Activated CD4-positive, alpha-beta T cell treated with anti-CD3 and anti-CD28 coated beads, Interleukin-2, amount 50 U/mL, for 16 hours (primary cell): ENCODE measurements around the gene HTRA2.

Source experiments
- DNase-seq: peaks from one replicate; pipeline ENCODE4 v3.0.0-alpha.2; 2020

HTRA2 gene

GRCh38 chr2:74501335-74502071 lies 28.2 kb upstream of the HTRA2 start:
- no peak for DNase-seq

DNA sequence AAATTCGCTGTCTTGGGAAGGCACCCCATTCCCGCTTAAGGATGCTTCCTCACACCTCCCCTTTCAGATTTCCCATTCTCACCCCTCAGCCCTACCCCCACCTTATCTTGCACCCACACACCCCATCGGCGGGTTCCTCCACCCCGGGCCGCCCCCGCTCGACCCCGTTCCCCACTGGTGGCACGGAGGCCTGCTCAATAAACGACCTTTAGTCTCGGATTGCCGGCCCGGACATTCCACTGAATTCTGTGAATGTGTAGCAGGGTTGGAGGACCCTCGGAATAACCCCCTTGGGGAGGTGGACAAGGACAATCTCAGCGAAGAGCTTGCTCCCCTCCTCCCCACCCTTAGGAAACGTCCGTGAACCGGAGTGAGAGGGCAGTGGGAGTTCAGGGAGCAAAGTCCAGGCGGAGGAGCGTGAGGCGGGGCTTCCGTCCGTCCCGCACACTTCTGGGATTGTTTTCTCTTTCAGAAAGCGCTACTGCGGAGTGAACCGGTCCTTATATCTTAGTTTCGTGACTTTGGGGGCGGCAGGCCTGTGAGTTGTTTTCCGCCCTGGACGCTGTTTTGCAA lies 27.5 kb upstream of the HTRA2 start:
- no peak for DNase-seq

DNA sequence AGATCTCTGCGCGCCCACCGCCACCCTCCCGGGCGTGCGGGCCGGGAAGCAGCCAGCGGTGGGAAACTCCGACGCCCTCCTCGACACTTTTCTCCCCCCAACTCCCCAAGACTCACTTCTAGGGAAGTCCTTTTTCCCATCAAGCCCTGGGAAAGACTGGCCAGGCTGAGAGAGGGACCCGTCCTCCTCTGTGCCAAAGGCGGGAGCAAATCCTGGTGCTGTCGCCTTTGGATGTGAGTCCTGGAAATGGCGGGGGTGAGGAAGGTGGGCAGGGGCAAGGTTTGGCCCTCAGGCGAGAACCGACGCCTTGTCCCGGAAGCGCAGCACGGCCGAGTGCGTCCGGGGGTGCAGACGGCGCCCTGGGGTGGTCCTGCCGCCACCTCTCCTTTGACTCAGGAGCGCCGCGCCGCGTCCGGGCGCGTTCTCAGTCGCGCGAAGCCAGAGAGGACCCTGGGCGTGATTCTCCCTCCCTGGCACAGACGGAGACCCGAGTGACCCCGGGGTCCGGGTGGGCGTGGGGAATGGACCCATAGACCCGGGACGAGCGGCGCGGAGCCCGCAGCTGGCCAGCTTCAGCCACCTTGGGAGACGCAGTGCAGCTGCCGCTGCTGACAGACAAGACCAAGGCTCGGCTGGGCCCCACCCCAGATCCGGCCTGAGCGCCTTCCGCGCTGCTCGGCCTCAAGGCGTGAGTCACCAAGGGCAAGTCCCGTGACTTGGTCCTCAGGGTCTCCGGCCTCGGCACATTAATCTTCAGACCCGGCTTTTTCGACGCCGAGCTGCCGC lies 26.8 kb upstream of the HTRA2 start:
- DNase-seq, result peak; percentile 78

- no peak for DNase-seq
Measured at GRCh38 chr2:74503506-74504475, 25.9 kb upstream of the HTRA2 start.

- DNase-seq, result no peak
Measured at GRCh38 chr2:74504591-74504990, 25.1 kb upstream of the HTRA2 start.

GRCh38 chr2:74505448-74506246 lies 24.1 kb upstream of the HTRA2 start:
- no peak for DNase-seq

DNA sequence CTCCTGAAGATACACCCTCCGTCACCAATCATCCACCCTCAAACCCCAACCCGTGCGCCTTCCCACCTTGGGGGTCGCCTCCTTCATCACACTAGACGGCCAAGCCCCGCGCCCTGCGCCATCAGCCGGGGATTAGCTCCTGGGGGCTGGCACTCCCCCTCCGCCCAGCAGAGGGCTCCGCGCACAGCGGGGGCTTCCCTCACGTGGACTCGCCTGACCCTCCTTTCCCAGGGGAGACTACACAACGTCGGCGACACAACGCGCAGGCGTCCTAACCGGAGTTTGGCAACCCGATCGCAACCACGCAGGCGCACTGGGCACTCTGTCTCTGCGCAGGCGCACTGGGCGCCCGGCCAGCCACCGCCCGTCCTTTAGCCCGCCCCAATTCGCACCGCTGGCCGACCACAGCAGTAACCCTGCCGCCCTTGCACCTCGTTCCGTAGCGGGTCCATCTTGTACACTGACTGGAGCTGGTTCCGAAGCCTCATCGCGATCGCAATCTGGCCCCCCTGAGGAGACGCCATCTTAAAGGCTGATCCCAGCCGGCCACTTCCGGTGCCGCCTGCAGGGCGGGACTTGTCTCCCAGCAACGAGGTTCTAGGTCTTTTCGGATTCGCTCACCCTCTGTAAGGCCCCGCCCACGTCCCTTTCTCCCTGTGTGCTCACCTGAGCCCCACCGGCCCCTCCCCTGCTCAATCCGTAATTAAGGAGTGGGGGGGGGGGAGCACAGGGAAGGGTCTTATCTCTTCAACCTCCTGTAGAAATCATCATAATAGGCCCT lies 22.4 kb upstream of the HTRA2 start, which contains the start of gene PCGF1:
TSS of gene PCGF1 (minus strand) at position 551 of the 781 bp plus-strand sequence. CDS start at position 524, 27 bp downstream.
- DNase-seq, result peak; percentile 99

DNA sequence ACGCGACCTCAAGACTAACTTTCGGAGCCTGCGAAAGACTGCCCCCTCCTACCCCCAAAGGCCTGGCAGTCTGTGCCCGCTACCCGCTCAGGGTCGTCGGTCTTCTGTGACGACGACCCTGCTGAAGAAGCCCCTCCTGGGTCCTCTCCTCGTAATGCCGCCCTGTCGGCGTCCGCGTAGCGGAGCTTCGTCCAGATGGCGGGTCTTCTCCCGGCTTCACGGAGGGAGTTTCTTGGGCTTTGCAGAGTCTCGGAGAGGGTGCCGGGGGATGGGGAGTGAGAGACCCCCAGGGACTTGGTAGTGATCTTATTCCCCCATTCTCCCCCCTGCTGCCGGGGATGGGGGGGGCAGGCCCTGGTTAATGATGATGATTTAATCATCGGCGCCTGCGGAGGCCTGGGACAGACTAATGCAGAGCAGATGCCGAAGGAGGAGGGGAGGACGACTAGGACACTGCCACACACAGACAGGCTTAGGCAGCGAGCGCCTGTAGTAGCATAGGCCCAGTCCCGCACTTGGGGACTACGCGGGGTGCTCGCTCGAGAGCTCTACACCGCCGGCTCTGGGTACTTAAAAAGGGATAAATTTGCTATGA lies 21.7 kb upstream of the HTRA2 start:
- DNase-seq, result no peak

DNA sequence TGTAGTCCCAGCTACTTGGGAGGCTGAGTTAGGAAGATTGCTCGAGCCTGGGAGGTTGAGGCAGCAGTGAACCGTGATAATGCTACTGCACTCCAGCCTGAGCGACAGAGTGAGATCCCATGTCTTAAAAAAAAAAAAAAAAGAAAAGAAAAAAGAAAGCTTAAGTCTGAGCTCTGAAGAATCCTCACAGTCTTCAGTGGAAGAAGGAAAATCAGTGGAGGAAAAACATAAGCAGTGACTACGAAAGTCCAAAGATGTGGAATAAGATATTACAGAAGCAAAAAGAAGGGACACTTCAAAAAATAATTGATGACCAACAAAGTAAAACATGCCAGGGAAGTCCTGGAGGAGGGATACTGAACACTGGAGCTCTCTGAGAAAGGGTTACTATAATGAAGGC lies 19.5 kb upstream of the HTRA2 start:
- DNase-seq, result no peak

- no peak for DNase-seq
Measured at GRCh38 chr2:74511104-74511989, 18.4 kb upstream of the HTRA2 start.

DNA sequence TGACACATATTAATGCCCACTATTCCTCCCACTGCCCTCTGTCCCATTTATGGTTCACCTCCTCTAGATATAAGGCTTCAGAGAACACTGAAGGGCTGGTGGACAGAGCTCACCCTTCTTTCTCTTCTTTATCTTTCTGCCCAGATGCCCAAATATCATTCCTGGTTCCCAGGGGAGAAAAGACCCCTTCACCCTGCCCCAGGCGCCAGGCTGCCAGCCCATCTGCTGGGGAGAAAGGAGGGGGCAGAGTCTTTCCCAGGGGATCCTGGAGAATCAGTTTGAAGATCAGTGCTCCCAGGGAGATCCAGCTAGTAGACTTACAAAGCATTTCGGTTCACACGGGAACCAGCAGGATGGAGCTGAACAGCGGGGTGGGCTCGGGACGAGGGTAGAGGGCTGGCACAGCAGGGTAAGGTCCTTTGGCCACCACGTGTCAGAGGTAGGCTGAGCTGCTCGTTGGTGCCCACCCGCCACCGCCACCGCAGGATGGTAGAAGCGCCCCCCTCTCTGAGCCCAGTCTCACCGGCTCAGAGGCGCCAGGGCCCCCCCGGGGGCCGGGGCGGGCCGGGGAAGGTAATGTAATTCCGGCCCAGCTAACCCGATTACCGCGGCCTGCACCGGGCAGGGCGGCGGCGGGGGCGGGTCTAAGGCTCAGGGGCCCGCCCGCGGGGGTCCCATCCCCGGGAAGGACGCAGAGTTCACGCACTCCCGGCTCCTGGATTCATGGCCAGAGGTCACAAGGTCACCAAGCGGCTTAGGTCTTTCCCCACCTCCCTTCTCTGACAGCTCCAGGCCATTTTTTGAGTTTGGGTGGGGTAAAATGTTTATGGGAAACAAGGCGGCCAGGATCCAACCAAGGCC lies 16.8 kb upstream of the HTRA2 start:
- DNase-seq, result no peak

GRCh38 chr2:74513605-74514367 lies 15.9 kb upstream of the HTRA2 start:
- peak; percentile 28 for DNase-seq

DNA sequence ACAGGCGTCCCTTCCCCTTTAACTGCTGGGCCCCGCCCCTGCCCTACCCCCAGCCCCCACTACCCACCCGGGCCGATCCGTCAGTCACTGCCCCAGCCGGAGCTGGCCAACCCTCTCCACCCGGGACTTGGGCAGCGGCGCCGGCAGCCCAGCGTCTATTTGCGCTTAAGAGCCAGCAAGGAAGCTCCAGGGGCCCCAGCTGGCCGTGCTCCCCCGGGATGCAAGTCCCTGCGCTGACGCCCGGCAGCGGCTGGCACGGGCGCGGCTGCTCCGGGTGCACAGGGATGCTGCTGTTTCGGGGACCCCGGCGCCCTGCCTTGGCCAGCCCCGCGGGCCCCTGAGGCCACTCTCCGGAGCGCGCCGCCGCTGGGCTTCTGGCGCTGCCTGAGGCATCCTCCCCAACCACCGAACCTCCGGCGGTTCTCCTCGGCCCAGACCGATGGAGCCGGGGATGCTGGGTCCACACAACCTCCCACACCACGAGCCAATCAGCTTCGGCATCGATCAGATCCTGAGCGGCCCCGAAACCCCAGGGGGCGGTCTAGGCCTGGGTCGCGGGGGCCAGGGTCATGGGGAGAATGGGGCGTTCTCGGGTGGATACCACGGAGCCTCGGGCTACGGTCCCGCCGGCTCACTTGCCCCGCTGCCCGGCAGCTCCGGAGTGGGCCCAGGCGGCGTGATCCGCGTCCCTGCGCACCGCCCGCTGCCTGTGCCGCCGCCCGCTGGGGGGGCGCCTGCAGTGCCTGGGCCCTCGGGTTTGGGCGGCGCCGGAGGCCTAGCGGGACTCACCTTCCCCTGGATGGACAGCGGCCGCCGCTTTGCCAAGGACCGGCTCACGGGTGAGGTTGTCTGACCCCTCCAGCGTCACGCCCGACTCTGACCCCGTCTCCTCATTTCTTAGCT lies 15.1 kb upstream of the HTRA2 start, which contains the start of gene TLX2:
TSS of gene TLX2 (plus strand) at position 83 of the 903 bp plus-strand sequence. CDS start at position 440, 357 bp downstream.
- DNase-seq, result no peak

GRCh38 chr2:74515271-74515980 lies 14.3 kb upstream of the HTRA2 start:
- no peak for DNase-seq

DNA sequence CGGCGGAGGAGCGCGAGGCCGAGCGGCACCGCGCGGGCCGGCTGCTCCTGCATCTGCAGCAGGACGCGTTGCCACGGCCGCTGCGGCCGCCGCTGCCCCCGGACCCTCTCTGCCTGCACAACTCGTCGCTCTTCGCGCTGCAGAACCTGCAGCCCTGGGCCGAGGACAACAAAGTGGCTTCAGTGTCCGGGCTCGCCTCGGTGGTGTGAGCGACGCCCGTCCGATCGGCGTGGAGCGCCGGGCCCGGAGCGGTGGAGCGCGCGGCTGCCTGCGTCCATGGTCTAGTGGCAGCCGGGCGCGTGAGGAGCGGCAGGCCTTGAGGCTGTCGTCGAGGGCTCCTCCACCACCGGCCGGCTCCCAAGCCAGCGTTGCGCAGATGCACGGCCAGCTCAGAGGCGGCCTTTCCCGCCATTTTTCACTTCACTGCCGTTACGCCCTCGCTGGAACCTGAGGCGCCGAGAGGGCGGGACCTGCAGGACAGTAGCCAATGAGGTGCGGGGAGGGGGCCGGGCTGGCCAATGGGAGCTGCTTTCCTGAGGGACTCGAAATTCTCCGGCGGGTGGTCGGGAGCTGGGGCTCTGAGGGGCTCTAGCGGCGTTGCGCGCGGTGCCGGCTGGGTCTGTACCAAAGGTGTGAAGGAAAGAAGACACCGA lies 13.6 kb upstream of the HTRA2 start:
- peak; percentile 75 for DNase-seq
